SK-N-SH treated with all-trans-retinoic acid at 6 μM for 48 hours (cell line): ENCODE results near the gene RBKS.
A peak's percentile ranks its signal among the peaks of the same experiment; 100 is the strongest.

Source experiments
- ATAC-seq: fragments of 200-7000 bp; cut with Tn5 transposase; 3 replicates; pipeline ENCODE4 v1.9.1; 2020; ENCODE audit warnings: mild to moderate bottlenecking, moderate library complexity
- ARNTL ChIP-seq: fragments of 450-650 bp; formaldehyde crosslinking; IDR thresholded peaks from 2 replicates; pipeline ENCODE4 v1.5.0; 2020; ENCODE audit warnings: low read depth, mild to moderate bottlenecking, moderate library complexity, borderline replicate concordance
- BACH2 ChIP-seq: fragments of 250-450 bp; sonication (Bioruptor Pico); IDR thresholded peaks from 2 replicates; pipeline ENCODE4 v1.9.0; 2021; ENCODE audit warnings: mild to moderate bottlenecking, borderline replicate concordance
- CSDC2 ChIP-seq: fragments of 250-450 bp; sonication (Bioruptor Pico); IDR thresholded peaks from 2 replicates; pipeline ENCODE4 v1.5.0; 2020; ENCODE audit warnings: mild to moderate bottlenecking, moderate library complexity
- ESRRG ChIP-seq: fragments of 250-450 bp; sonication (Bioruptor Pico); IDR thresholded peaks from 2 replicates; pipeline ENCODE4 v1.6.1; 2021; ENCODE audit warnings: mild to moderate bottlenecking
- GLIS3 ChIP-seq: fragments of 250-450 bp; sonication (Bioruptor Pico); IDR thresholded peaks from 2 replicates; pipeline ENCODE4 v1.5.0; 2020; ENCODE audit warnings: mild to moderate bottlenecking, moderate library complexity
- ISL1 ChIP-seq: fragments of 250-450 bp; sonication (Bioruptor Pico); IDR thresholded peaks from 2 replicates; pipeline ENCODE4 v2.1.2; 2022; ENCODE audit warnings: mild to moderate bottlenecking, moderate library complexity
- OSR1 ChIP-seq: fragments of 250-450 bp; sonication (Bioruptor Pico); IDR thresholded peaks from 2 replicates; pipeline ENCODE4 v1.8.0; 2022; ENCODE audit warnings: moderate library complexity, mild to moderate bottlenecking, inconsistent platforms
- PPARA ChIP-seq: fragments of 250-450 bp; sonication (Bioruptor Pico); IDR thresholded peaks from 2 replicates; pipeline ENCODE4 v1.5.0; 2020; ENCODE audit warnings: mild to moderate bottlenecking, borderline replicate concordance
- SNAI2 ChIP-seq: fragments of 250-450 bp; sonication (Bioruptor Pico); IDR thresholded peaks from 2 replicates; pipeline ENCODE4 v1.5.0; 2020; ENCODE audit warnings: mild to moderate bottlenecking, moderate library complexity
- TCF4 ChIP-seq: fragments of 250-450 bp; sonication (Bioruptor Pico); IDR thresholded peaks from 2 replicates; pipeline ENCODE4 v1.8.0; 2021; ENCODE audit warnings: mild to moderate bottlenecking, moderate library complexity, borderline replicate concordance
- TOX ChIP-seq: fragments of 250-450 bp; sonication (Bioruptor Pico); IDR thresholded peaks from 2 replicates; pipeline ENCODE4 v1.8.0; 2021; ENCODE audit warnings: mild to moderate bottlenecking, moderate library complexity, borderline replicate concordance
- ZC3H10 ChIP-seq: fragments of 250-450 bp; sonication (Bioruptor Pico); IDR thresholded peaks from 2 replicates; pipeline ENCODE4 v1.5.1; 2021; ENCODE audit warnings: mild to moderate bottlenecking, moderate library complexity
- ZFP3 ChIP-seq: fragments of 250-450 bp; sonication (Bioruptor Pico); IDR thresholded peaks from 2 replicates; pipeline ENCODE4 v1.5.0; 2020; ENCODE audit warnings: mild to moderate bottlenecking, moderate library complexity
- ZFP30 ChIP-seq: fragments of 450-650 bp; formaldehyde crosslinking; IDR thresholded peaks from 2 replicates; pipeline ENCODE4 v1.5.0; 2022; ENCODE audit warnings: mild to moderate bottlenecking, moderate library complexity
- ZNF565 ChIP-seq: fragments of 450-650 bp; formaldehyde crosslinking; conservative IDR thresholded peaks from 2 replicates; pipeline ENCODE4 v1.5.0; 2020; ENCODE audit warnings: low read depth, mild to moderate bottlenecking, moderate library complexity
- ZNF70 ChIP-seq: fragments of 450-650 bp; formaldehyde crosslinking; IDR thresholded peaks from 2 replicates; pipeline ENCODE4 v1.5.0; 2020; ENCODE audit warnings: mild to moderate bottlenecking, moderate library complexity
- ZNF8 ChIP-seq: fragments of 450-650 bp; formaldehyde crosslinking; IDR thresholded peaks from 2 replicates; pipeline ENCODE4 v1.5.0; 2020; ENCODE audit warnings: mild to moderate bottlenecking, moderate library complexity
- TF ChIP-seq, protein P1 (sequence below): fragments of 250-450 bp; sonication (Bioruptor Pico); IDR thresholded peaks from 2 replicates; pipeline ENCODE4 v1.8.0; 2021; ENCODE audit warnings: low read depth, mild to moderate bottlenecking, moderate library complexity, borderline replicate concordance
- TF ChIP-seq, protein P2 (sequence below): fragments of 250-450 bp; sonication (Bioruptor Pico); IDR thresholded peaks from 2 replicates; pipeline ENCODE4 v1.8.0; 2020; ENCODE audit warnings: mild to moderate bottlenecking, moderate library complexity, borderline replicate concordance
- TF ChIP-seq, protein P3 (sequence below): fragments of 250-450 bp; sonication (Bioruptor Pico); IDR thresholded peaks from 2 replicates; pipeline ENCODE4 v1.5.1; 2021; ENCODE audit warnings: mild to moderate bottlenecking, moderate library complexity

RBKS gene

DNA sequence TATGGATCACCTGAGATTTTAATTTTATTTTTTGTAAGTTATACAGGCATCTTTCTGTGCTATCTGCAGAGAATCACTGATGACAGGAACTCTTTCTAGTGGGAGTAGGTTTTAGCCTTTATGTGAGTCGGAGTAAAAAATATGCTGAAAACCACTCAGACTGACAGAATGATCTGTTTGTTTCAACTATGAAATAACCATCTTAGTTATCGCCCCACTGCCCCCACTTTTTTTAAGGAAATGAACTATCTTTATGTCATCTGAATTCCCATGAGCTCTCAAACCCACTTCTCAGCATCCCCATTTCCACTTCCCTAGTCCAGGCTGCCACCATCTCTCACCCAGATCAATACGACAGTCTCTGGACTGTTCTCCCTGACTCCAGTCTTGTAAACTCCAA, 79.7 kb downstream of the RBKS start:
- peak; percentile 23; the same call in 2 of the 3 replicates for ATAC-seq
- TF ChIP-seq ZNF8 (CRISPR knock-in tag) (no peak), PPARA (CRISPR knock-in tag) (no peak), ISL1 (CRISPR knock-in tag) (no peak), OSR1 (CRISPR knock-in tag) (no peak), BACH2 (CRISPR knock-in tag) (no peak), TCF4 (CRISPR knock-in tag) (no peak), ZNF565 (CRISPR knock-in tag) (no peak), TOX (CRISPR knock-in tag) (no peak), ZC3H10 (CRISPR knock-in tag) (no peak)
- TF ChIP-seq, all 23 proteins: peak for 0

DNA sequence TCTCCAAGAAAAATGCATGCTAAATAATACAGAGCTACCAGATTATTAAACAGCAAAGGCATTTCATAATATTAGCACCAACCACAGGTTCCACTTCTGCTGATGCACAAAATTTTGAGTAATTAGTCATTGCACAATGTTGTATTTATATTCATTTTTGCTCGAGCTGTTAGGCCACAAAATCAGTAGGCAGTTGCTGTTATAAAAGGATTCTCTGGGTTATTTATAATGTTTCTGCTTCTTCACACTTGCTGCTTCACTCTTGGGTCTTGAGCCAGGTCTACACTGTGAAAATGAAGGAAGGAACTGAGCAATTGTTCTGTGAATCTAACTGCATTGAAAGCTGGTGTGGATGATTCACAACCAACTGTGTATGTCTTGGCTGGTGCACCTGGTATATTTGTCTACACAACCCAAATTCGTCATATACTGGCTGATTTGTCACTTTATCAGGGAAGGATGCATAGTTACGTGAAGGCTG, 80.4 kb downstream of the RBKS start:
- peak; percentile 72 for ATAC-seq
- TF ChIP-seq TCF4 (CRISPR knock-in tag) (no peak), GLIS3 (no peak), BACH2 (CRISPR knock-in tag) (no peak), OSR1 (CRISPR knock-in tag) (no peak), ZNF70 (CRISPR knock-in tag) (no peak), ARNTL (no peak), ZFP3 (CRISPR knock-in tag) (no peak), ZFP30 (no peak), ZC3H10 (CRISPR knock-in tag) (no peak), ESRRG (CRISPR knock-in tag) (no peak), ZNF565 (CRISPR knock-in tag) (no peak)

- TF ChIP-seq GLIS3: no peak
- no peak for TF ChIP-seq ZNF8 (CRISPR knock-in tag)
- TF ChIP-seq ZFP30: no peak
- no peak for TF ChIP-seq PPARA (CRISPR knock-in tag)
- no peak for ATAC-seq
Observed at GRCh38 chr2:27808984-27809383, 81.2 kb downstream of the RBKS start.

DNA sequence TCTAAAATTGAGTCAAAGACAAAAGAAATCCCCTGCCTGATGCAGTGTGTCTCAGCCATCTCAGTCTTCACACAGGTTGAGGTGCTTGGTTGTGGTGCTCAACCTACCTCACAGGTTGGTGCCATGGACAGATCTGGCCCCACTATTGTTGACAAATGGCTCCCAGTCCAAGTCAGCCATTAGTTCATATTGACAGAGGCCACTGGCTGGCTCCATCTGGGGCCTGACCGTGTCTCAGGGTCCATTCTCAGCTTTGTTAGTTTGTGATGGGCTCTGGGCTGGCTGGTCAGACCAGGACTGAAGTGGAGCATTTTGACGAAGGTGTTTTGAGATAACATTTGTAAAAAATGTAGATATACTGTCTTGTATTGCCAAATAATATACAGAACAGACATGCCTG, 81.8 kb downstream of the RBKS start:
- no peak for ATAC-seq
- TF ChIP-seq GLIS3 (no peak), ESRRG (CRISPR knock-in tag) (no peak), ZNF8 (CRISPR knock-in tag) (no peak), TCF4 (CRISPR knock-in tag) (no peak), ZNF565 (CRISPR knock-in tag) (no peak), CSDC2 (no peak), ZNF70 (CRISPR knock-in tag) (no peak), ZFP3 (CRISPR knock-in tag) (no peak), TOX (CRISPR knock-in tag) (no peak), SNAI2 (CRISPR knock-in tag) (no peak), BACH2 (CRISPR knock-in tag) (no peak), ZC3H10 (CRISPR knock-in tag) (no peak)
- TF ChIP-seq, protein P1, sequence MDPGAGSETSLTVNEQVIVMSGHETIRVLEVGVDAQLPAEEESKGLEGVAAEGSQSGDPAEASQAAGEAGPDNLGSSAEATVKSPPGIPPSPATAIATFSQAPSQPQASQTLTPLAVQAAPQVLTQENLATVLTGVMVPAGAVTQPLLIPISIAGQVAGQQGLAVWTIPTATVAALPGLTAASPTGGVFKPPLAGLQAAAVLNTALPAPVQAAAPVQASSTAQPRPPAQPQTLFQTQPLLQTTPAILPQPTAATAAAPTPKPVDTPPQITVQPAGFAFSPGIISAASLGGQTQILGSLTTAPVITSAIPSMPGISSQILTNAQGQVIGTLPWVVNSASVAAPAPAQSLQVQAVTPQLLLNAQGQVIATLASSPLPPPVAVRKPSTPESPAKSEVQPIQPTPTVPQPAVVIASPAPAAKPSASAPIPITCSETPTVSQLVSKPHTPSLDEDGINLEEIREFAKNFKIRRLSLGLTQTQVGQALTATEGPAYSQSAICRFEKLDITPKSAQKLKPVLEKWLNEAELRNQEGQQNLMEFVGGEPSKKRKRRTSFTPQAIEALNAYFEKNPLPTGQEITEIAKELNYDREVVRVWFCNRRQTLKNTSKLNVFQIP: no peak
- TF ChIP-seq, protein P2, sequence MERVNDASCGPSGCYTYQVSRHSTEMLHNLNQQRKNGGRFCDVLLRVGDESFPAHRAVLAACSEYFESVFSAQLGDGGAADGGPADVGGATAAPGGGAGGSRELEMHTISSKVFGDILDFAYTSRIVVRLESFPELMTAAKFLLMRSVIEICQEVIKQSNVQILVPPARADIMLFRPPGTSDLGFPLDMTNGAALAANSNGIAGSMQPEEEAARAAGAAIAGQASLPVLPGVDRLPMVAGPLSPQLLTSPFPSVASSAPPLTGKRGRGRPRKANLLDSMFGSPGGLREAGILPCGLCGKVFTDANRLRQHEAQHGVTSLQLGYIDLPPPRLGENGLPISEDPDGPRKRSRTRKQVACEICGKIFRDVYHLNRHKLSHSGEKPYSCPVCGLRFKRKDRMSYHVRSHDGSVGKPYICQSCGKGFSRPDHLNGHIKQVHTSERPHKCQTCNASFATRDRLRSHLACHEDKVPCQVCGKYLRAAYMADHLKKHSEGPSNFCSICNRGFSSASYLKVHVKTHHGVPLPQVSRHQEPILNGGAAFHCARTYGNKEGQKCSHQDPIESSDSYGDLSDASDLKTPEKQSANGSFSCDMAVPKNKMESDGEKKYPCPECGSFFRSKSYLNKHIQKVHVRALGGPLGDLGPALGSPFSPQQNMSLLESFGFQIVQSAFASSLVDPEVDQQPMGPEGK: no peak
- TF ChIP-seq, protein P3, sequence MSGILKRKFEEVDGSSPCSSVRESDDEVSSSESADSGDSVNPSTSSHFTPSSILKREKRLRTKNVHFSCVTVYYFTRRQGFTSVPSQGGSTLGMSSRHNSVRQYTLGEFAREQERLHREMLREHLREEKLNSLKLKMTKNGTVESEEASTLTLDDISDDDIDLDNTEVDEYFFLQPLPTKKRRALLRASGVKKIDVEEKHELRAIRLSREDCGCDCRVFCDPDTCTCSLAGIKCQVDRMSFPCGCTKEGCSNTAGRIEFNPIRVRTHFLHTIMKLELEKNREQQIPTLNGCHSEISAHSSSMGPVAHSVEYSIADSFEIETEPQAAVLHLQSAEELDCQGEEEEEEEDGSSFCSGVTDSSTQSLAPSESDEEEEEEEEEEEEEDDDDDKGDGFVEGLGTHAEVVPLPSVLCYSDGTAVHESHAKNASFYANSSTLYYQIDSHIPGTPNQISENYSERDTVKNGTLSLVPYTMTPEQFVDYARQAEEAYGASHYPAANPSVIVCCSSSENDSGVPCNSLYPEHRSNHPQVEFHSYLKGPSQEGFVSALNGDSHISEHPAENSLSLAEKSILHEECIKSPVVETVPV (CRISPR knock-in tag): no peak

- ATAC-seq: peak; percentile 73
- no peak for TF ChIP-seq ZFP3 (CRISPR knock-in tag)
Observed at GRCh38 chr2:27807476-27807875, 82.7 kb downstream of the RBKS start.
